SK-N-SH (cell line): ENCODE results near the gene PDE4A. TPM values are rescaled to one million over a fixed set of nuclear protein-coding genes. Genes with fewer than 3 reads are reported as not detected.
A peak's percentile ranks its signal among the peaks of the same experiment; 100 is the strongest.

Experiments used
- CTCF ChIA-PET: fragments of 300-600, 350-600 bp; formaldehyde crosslinking; extraction: SDS; loops from one replicate; lab custom pipeline; 2021; lab: Yijun Ruan, JAX
- POLR2A ChIA-PET: fragments of 350-600 bp; sonication (Branson Sonifier 250); formaldehyde crosslinking; extraction: SDS; loops from one replicate; lab custom pipeline; 2020; ENCODE audit warnings: antibody characterized with exemption, inconsistent platforms; lab: Yijun Ruan, JAX
- DNase-seq: peaks from one replicate; pipeline ENCODE4 v3.0.0; 2012
- H2AFZ ChIP-seq: fragments of 200-600 bp; sonication (generic); 2 replicates; pipeline ENCODE4 v1.8.1; 2016; ENCODE audit warnings: antibody characterized with exemption, mild to moderate bottlenecking, low read depth
- H3F3A ChIP-seq: fragments of 200-600 bp; sonication (generic); replicated peaks from 2 replicates; pipeline ENCODE3; 2016; ENCODE audit warnings: antibody characterized with exemption, mild to moderate bottlenecking; ENCODE audit not compliant: insufficient read depth
- H3K27ac ChIP-seq, 2 experiments: fragments of 200-500 bp in 1 of 2; fragments of 200-600 bp in 1 of 2; sonication (Bioruptor generic) in 1 of 2; sonication (generic), shearing (Covaris generic) in 1 of 2; 2 replicates each; pipeline versions ENCODE4 v1.5.1 to v1.6.1; 2014 to 2016; ENCODE audit warnings: low read depth in 2 of 2, inconsistent platforms in 1 of 2, low read length in 1 of 2, mild to moderate bottlenecking in 1 of 2, mixed read lengths in 1 of 2
- H3K27me3 ChIP-seq: fragments of 200-600 bp; sonication (generic), shearing (Covaris generic); 2 replicates; pipeline ENCODE4 v1.6.1; 2016; ENCODE audit warnings: mixed run types; ENCODE audit not compliant: insufficient read depth
- H3K36me3 ChIP-seq, 2 experiments: fragments of 200-500 bp in 1 of 2; fragments of 200-600 bp in 1 of 2; sonication (Bioruptor generic) in 1 of 2; sonication (generic) in 1 of 2; replicated peaks in 1 of 2; 2 replicates each; pipeline versions ENCODE3 to v1.5.1; 2014 to 2016; ENCODE audit warnings: low read length in 1 of 2, mild to moderate bottlenecking in 1 of 2; ENCODE audit not compliant: insufficient read depth in 2 of 2, control insufficient read depth in 1 of 2
- H3K4me1 ChIP-seq, 2 experiments: fragments of 200-500 bp in 1 of 2; fragments of 200-600 bp in 1 of 2; sonication (Bioruptor generic) in 1 of 2; sonication (generic), shearing (Covaris generic) in 1 of 2; 2 replicates each; pipeline versions ENCODE4 v1.5.1 to v1.6.1; 2014 to 2016; ENCODE audit warnings: low read depth in 1 of 2, low read length in 1 of 2, mixed run types in 1 of 2; ENCODE audit not compliant: insufficient read depth in 2 of 2, control insufficient read depth in 1 of 2
- H3K4me2 ChIP-seq: fragments of 200-600 bp; sonication (generic), shearing (Covaris generic); 2 replicates; pipeline ENCODE4 v1.6.1; 2017; ENCODE audit warnings: mixed run types
- H3K4me3 ChIP-seq, 2 experiments: fragments of 200-500 bp in 1 of 2; fragments of 200-600 bp in 1 of 2; sonication (Bioruptor generic) in 1 of 2; sonication (generic), shearing (Covaris generic) in 1 of 2; 2 replicates each; pipeline versions ENCODE4 v1.5.1 to v1.8.1; 2014 to 2016; ENCODE audit warnings: low read depth in 2 of 2, inconsistent platforms in 1 of 2, low read length in 1 of 2, mild to moderate bottlenecking in 1 of 2, mixed read lengths in 1 of 2, moderate library complexity in 1 of 2
- H3K79me2 ChIP-seq: fragments of 200-600 bp; sonication (generic); 2 replicates; pipeline ENCODE4 v1.8.1; 2017; ENCODE audit warnings: mild to moderate bottlenecking; ENCODE audit not compliant: insufficient read depth
- H3K9ac ChIP-seq: fragments of 200-600 bp; sonication (generic); 2 replicates; pipeline ENCODE4 v1.6.1; 2017; ENCODE audit warnings: mixed run types
- H3K9me2 ChIP-seq: fragments of 200-600 bp; sonication (generic); 2 replicates; pipeline ENCODE4 v1.6.1; 2017; ENCODE audit warnings: mixed run types
- H3K9me3 ChIP-seq: fragments of 200-600 bp; sonication (generic); 2 replicates; pipeline ENCODE4 v1.6.1; 2017; ENCODE audit warnings: mixed run types, mild to moderate bottlenecking, moderate library complexity
- H4K20me1 ChIP-seq: fragments of 200-600 bp; sonication (generic); 2 replicates; pipeline ENCODE4 v1.6.1; 2017; ENCODE audit warnings: mild to moderate bottlenecking, mixed run types; ENCODE audit not compliant: insufficient read depth
- CTCF ChIP-seq: fragments of 200-600 bp; sonication (generic); IDR thresholded peaks from 2 replicates; pipeline ENCODE4 v1.6.1; 2017; ENCODE audit warnings: antibody characterized with exemption, mild to moderate bottlenecking, moderate library complexity
- ELF1 ChIP-seq: IDR thresholded peaks from 2 replicates; pipeline ENCODE4 v1.4.0; 2012
- EP300 ChIP-seq, 2 experiments: IDR thresholded peaks; 2 replicates each; pipeline versions ENCODE4 v1.4.0 to v1.6.1; 2012; ENCODE audit warnings: borderline replicate concordance in 1 of 2, low read depth in 1 of 2, low read length in 1 of 2
- EZH2phosphoT487 ChIP-seq: fragments of 200-600 bp; sonication (generic); IDR thresholded peaks from 2 replicates; pipeline ENCODE4 v1.6.1; 2017; ENCODE audit warnings: low read depth, mixed run types, mild to moderate bottlenecking, antibody characterized with exemption, moderate library complexity, borderline replicate concordance
- FOXM1 ChIP-seq: IDR thresholded peaks from 2 replicates; pipeline ENCODE4 v1.4.0; 2012; ENCODE audit warnings: low read depth, mild to moderate bottlenecking
- IRF3 ChIP-seq: fragments of 150-350 bp; IDR thresholded peaks from 2 replicates; pipeline ENCODE4 v1.6.1; 2016; ENCODE audit warnings: mild to moderate bottlenecking, low read depth, low read length
- JUND ChIP-seq: IDR thresholded peaks from 2 replicates; pipeline ENCODE4 v1.4.0; 2012
- MAX ChIP-seq: IDR thresholded peaks from 2 replicates; pipeline ENCODE4 v1.4.0; 2012; ENCODE audit warnings: low read depth
- NRF1 ChIP-seq: IDR thresholded peaks from 2 replicates; pipeline ENCODE4 v1.6.1; 2012; ENCODE audit warnings: low read depth, mild to moderate bottlenecking, low read length
- RAD21 ChIP-seq: IDR thresholded peaks from 2 replicates; pipeline ENCODE4 v1.6.1; 2012; ENCODE audit warnings: mild to moderate bottlenecking, low read length
- REST ChIP-seq: IDR thresholded peaks from 2 replicates; pipeline ENCODE4 v1.6.1; 2012; ENCODE audit warnings: mild to moderate bottlenecking, low read depth, low read length, moderate library complexity
- SMC3 ChIP-seq: IDR thresholded peaks from 2 replicates; pipeline ENCODE4 v1.6.1; 2012; ENCODE audit warnings: low read depth, low read length, improper control_type of control experiment
- TEAD4 ChIP-seq: IDR thresholded peaks from 2 replicates; pipeline ENCODE4 v1.4.0; 2012; ENCODE audit warnings: mild to moderate bottlenecking, borderline replicate concordance; ENCODE audit not compliant: insufficient read depth
- YY1 ChIP-seq: IDR thresholded peaks from 2 replicates; pipeline ENCODE4 v1.4.0; 2012; ENCODE audit warnings: low read depth, mild to moderate bottlenecking
- WGBS: methylation state at CpG from one replicate; pipeline ENCODE4 v1.1.6; 2017; ENCODE audit warnings: low lambda C conversion rate; 5-methylcytosine and 5-hydroxymethylcytosine counted together
- polyA plus RNA-seq, 3 experiments: library from polyadenylated mRNA; depleted of rRNA; stranded (reverse); fragments of >200 nt; gene quantifications; 2 replicates each; pipeline ENCODE4 v1.2.3, GENCODE V29; 2012

PDE4A gene
- polyA plus RNA-seq, 1 of the 3 experiments (the other 2 are of a cell fraction): 2.9 TPM

- no peaks in the 10 kb centered on the region for H3K36me3 ChIP-seq
- ChIA-PET POLR2A (no interaction called here), CTCF (interaction anchor here (0.7 to 11.8 kb wide), 17 partner anchors 7 to 166 kb away, joined by 3 to 313 read pairs (median 4); partner anchors contain the start of genes CDC37 and PDE4A)
- TF ChIP-seq CTCF (peak; percentile 87), FOXM1 (no peak), SMC3 (peak; percentile 77), MAX (0 out of 2 replicates have a peak, but pooled peaks have one; percentile 26), RAD21 (peak; percentile 57)
- H3K9me3 ChIP-seq: no peaks in the 10 kb centered on the region
- peaks cover 42% of the 10 kb centered on the region for H3K27me3 ChIP-seq
- H4K20me1 ChIP-seq: no peaks in the 10 kb centered on the region
- peaks cover 0 to 10% of the 10 kb centered on the region in 2 experiments; a peak in 1 of 4 replicates for H3K4me1 ChIP-seq
- H3K27ac ChIP-seq: no peak overlapping the region
- no peak overlapping the region for H3K9ac ChIP-seq
- H3K4me2 ChIP-seq: peak overlapping the region; percentile 88
- no peaks in the 10 kb centered on the region for H3K79me2 ChIP-seq
- WGBS: 0% methylated on average over 17 of the region's 38 CpGs
- peak; percentile 97 for DNase-seq
- peaks cover 23% of the 10 kb centered on the region for H3F3A ChIP-seq
- H3K9me2 ChIP-seq: no peaks in the 10 kb centered on the region
- peak overlapping the region; percentile 68 for H2AFZ ChIP-seq
- H3K4me3 ChIP-seq: peak overlapping the region; percentile 27 to 48; a peak in 3 of 4 replicates
Observed at GRCh38 chr19:10424011-10424637, 3.8 kb downstream of the PDE4A start.

- Histone ChIP-seq H3K27ac (no peak overlapping the region), H3K9me3 (no peaks in the 10 kb centered on the region), H3K36me3 (no peaks in the 10 kb centered on the region), H3K4me2 (no peak overlapping the region), H3F3A (peaks cover 26% of the 10 kb centered on the region), H3K4me3 (no peak overlapping the region), H4K20me1 (no peaks in the 10 kb centered on the region), H3K27me3 (peaks cover 18% of the 10 kb centered on the region; the same call in 1 of the 2 replicates), H2AFZ (no peak overlapping the region), H3K9ac (no peak overlapping the region), H3K79me2 (no peaks in the 10 kb centered on the region), H3K4me1 (peaks cover 0 to 10% of the 10 kb centered on the region in 2 experiments; a peak in 1 of 4 replicates), H3K9me2 (no peaks in the 10 kb centered on the region)
- no peak for DNase-seq
- 93% methylated on average over 6 of the region's 6 CpGs for WGBS
- ChIA-PET POLR2A (no interaction called here), CTCF (interaction anchor here (1.0 to 10.1 kb wide), 5 partner anchors 9 to 51 kb away, joined by 3 to 127 read pairs (median 6); partner anchors contain the start of gene PDE4A)
- no peak for TF ChIP-seq TEAD4
- no peak for TF ChIP-seq SMC3
- no peak for TF ChIP-seq JUND
- no peak for TF ChIP-seq YY1
- TF ChIP-seq IRF3: no peak
- TF ChIP-seq NRF1: no peak
- no peak for TF ChIP-seq RAD21
- TF ChIP-seq REST: no peak
- TF ChIP-seq EP300 (IDR thresholded peaks at IDR 0.05; ENCODE audit: borderline replicate concordance in 1 of 2, low read depth in 1 of 2, low read length in 1 of 2): no peak
- no peak for TF ChIP-seq ELF1
- no peak for TF ChIP-seq EZH2phosphoT487
Observed at GRCh38 chr19:10427169-10427568, 6.8 kb downstream of the PDE4A start.
